CD4-positive, alpha-beta T cell (primary cell): ENCODE measurements around the gene TMOD3. TPM values are rescaled to one million over a fixed set of nuclear protein-coding genes. Genes with fewer than 3 reads are reported as not detected.

Source experiments
- ATAC-seq: fragments of 200-7000 bp; cut with Tn5 transposase; one replicate; pipeline ENCODE4 v1.10.0; 2022; ENCODE audit warnings: mild to moderate bottlenecking; ENCODE audit not compliant: poor library complexity
- CTCF ChIA-PET: fragments of 350-600 bp; sonication (Branson Sonifier 250); formaldehyde crosslinking; loops from one replicate; lab custom pipeline; 2021; ENCODE audit warnings: antibody characterized with exemption, inconsistent platforms; lab: Charles Lee
- POLR2A ChIA-PET: fragments of 350-600 bp; sonication (Branson Sonifier 250); formaldehyde crosslinking; loops from one replicate; lab custom pipeline; 2021; ENCODE audit warnings: antibody characterized with exemption, inconsistent platforms; lab: Charles Lee
- DNase-seq, 14 experiments: peaks; one replicate each; pipeline ENCODE4 v3.0.0-alpha.2; 2013 to 2020; ENCODE audit warnings: mixed read lengths in 2 of 14
- H3K27ac ChIP-seq, 2 donors: one replicate each; pipeline versions ENCODE4 v1.5.1 to v1.7.0; 2013; ENCODE audit warnings: low read length in 2 of 2, low read depth in 1 of 2, mild to moderate bottlenecking in 1 of 2
- H3K27me3 ChIP-seq, 2 experiments: 1 replicate in 1 of 2; 2 replicates in 1 of 2; pipeline versions ENCODE4 v1.6.1 to v1.7.0; 2013; ENCODE audit warnings: low read length in 2 of 2, control low read depth in 1 of 2, mild to moderate bottlenecking in 1 of 2, moderate library complexity in 1 of 2; ENCODE audit not compliant: insufficient read depth in 2 of 2, control insufficient read depth in 1 of 2
- H3K36me3 ChIP-seq: one replicate; pipeline ENCODE4 v1.6.1; 2013; ENCODE audit warnings: low read length, control low read depth; ENCODE audit not compliant: insufficient read depth
- H3K4me1 ChIP-seq: one replicate; pipeline ENCODE4 v1.6.1; 2013; ENCODE audit warnings: low read length, control low read depth; ENCODE audit not compliant: insufficient read depth
- H3K4me3 ChIP-seq: one replicate; pipeline ENCODE4 v1.5.1; 2013; ENCODE audit warnings: mild to moderate bottlenecking, low read length, moderate library complexity
- H3K9me3 ChIP-seq, 2 experiments: 1 replicate in 1 of 2; 2 replicates in 1 of 2; pipeline versions ENCODE4 v1.6.1 to v1.7.0; 2013; ENCODE audit warnings: low read length in 2 of 2, mild to moderate bottlenecking in 2 of 2, control low read depth in 1 of 2, moderate library complexity in 1 of 2; ENCODE audit not compliant: control insufficient read depth in 1 of 2, insufficient read depth in 1 of 2
- H3K27ac Mint-ChIP-seq: one replicate; pipeline ENCODE4 v1.8.0; 2020; ENCODE audit warnings: mixed read lengths
- H3K27me3 Mint-ChIP-seq: one replicate; pipeline ENCODE4 v1.8.0; 2021; ENCODE audit warnings: mixed read lengths
- H3K36me3 Mint-ChIP-seq: one replicate; pipeline ENCODE4 v1.8.0; 2021; ENCODE audit warnings: low read depth, mixed read lengths
- H3K4me1 Mint-ChIP-seq: one replicate; pipeline ENCODE4 v1.8.0; 2021; ENCODE audit warnings: low read depth, mixed read lengths
- H3K4me3 Mint-ChIP-seq: one replicate; pipeline ENCODE4 v1.8.0; 2020; ENCODE audit warnings: mild to moderate bottlenecking, mixed read lengths
- H3K9me3 Mint-ChIP-seq: one replicate; pipeline ENCODE4 v1.8.0; 2020; ENCODE audit warnings: mixed read lengths
- CTCF ChIP-seq: fragments of 200-600 bp; IDR thresholded peaks from one replicate; pipeline ENCODE4 v1.8.0; 2022; ENCODE audit warnings: antibody characterized with exemption, mild to moderate bottlenecking
- intact Hi-C, 2 experiments: fragments of 100-400 bp; cut with DNase I in 1 of 2; cut with micrococcal nuclease in 1 of 2; formaldehyde crosslinking; loops; one replicate each; pipeline versions ENCODE4 v1.15.1 to v1.9.0; 2023 to 2025; cut with DNase I, micrococcal nuclease
- total RNA-seq, 174 experiments: library from RNA in 2 of 174; stranded (reverse) in 2 of 174; gene quantifications; one replicate each; pipeline ENCODE4 v1.2.3 and lab custom pipeline; 2021 to 2026

The TMOD3 gene
- total RNA-seq, 2 experiments from 2014 or later: 37.6 to 39.0 TPM

GRCh38 chr15:51924156-51925068 lies 95.0 kb downstream of the TMOD3 start:
- H3K27ac Mint-ChIP-seq: no peak overlapping the region
- Histone ChIP-seq H3K36me3 (peaks cover 46% of the 10 kb centered on the region), H3K4me1 (no peaks in the 10 kb centered on the region), H3K27ac (no peak overlapping the region), H3K9me3 (no peaks in the 10 kb centered on the region), H3K4me3 (no peak overlapping the region), H3K27me3 (no peaks in the 10 kb centered on the region)
- ChIA-PET CTCF (interaction anchor here (1.0 kb wide), 1 partner anchor 12 kb away, joined by 3 read pairs; no protein-coding TSS in a partner anchor), POLR2A (no interaction called here)
- intact Hi-C loops: no loop called here
- H3K4me3 Mint-ChIP-seq: no peak overlapping the region
- no peak for ATAC-seq
- no peaks in the 10 kb centered on the region for H3K27me3 Mint-ChIP-seq
- H3K9me3 Mint-ChIP-seq: no peaks in the 10 kb centered on the region
- H3K4me1 Mint-ChIP-seq: no peaks in the 10 kb centered on the region
- no peak for DNase-seq
- peaks cover 54% of the 10 kb centered on the region for H3K36me3 Mint-ChIP-seq
- TF ChIP-seq CTCF: no peak

- Histone ChIP-seq H3K4me3 (no peak overlapping the region), H3K4me1 (no peaks in the 10 kb centered on the region), H3K27me3 (no peaks in the 10 kb centered on the region), H3K27ac (no peak overlapping the region), H3K9me3 (no peaks in the 10 kb centered on the region), H3K36me3 (peaks cover 37% of the 10 kb centered on the region)
- Mint-ChIP-seq H3K27ac (peak overlapping the region; percentile 15), H3K4me3 (no peak overlapping the region), H3K9me3 (no peaks in the 10 kb centered on the region), H3K4me1 (no peaks in the 10 kb centered on the region), H3K27me3 (no peaks in the 10 kb centered on the region), H3K36me3 (peaks cover 57% of the 10 kb centered on the region)
- ChIA-PET POLR2A (no interaction called here), CTCF (no interaction called here)
- ATAC-seq (no peak), DNase-seq (no peak)
- TF ChIP-seq CTCF: no peak
- intact Hi-C loops: no loop called here
Measured at GRCh38 chr15:51926809-51927208, 97.4 kb downstream of the TMOD3 start.

- no peaks in the 10 kb centered on the region for H3K4me1 Mint-ChIP-seq
- Histone ChIP-seq H3K27ac (no peak overlapping the region), H3K36me3 (peaks cover 12% of the 10 kb centered on the region), H3K4me1 (no peaks in the 10 kb centered on the region), H3K27me3 (no peaks in the 10 kb centered on the region), H3K4me3 (no peak overlapping the region), H3K9me3 (no peaks in the 10 kb centered on the region)
- CTCF ChIA-PET: no interaction called here
- H3K27ac Mint-ChIP-seq: no peak overlapping the region
- DNase-seq: no peak
- H3K36me3 Mint-ChIP-seq: peaks cover 33% of the 10 kb centered on the region
- intact Hi-C loops: no loop called here
- H3K27me3 Mint-ChIP-seq: no peaks in the 10 kb centered on the region
- H3K4me3 Mint-ChIP-seq: no peak overlapping the region
- no peak for TF ChIP-seq CTCF
- no peaks in the 10 kb centered on the region for H3K9me3 Mint-ChIP-seq
- POLR2A ChIA-PET: no interaction called here
- ATAC-seq: no peak
Measured at GRCh38 chr15:51931016-51931415, 101.6 kb downstream of the TMOD3 start.
